SJSA1 (cell line): ENCODE results near the gene NF1. TPM values are rescaled to one million over a fixed set of nuclear protein-coding genes. Genes with fewer than 3 reads are reported as not detected.

Experiments
- DNase-seq, 2 experiments: peaks; one replicate each; pipeline ENCODE4 v3.0.0-alpha.2; 2015 to 2020; ENCODE audit warnings: low spot score in 2 of 2, low read depth in 1 of 2
- H3K27ac ChIP-seq: fragments of 250-450 bp; sonication (Bioruptor Pico); 2 replicates; pipeline ENCODE4 v1.5.1; 2020; ENCODE audit warnings: mild to moderate bottlenecking, moderate library complexity
- H3K27me3 ChIP-seq: fragments of 250-450 bp; sonication (Bioruptor Pico); replicated peaks from 2 replicates; pipeline ENCODE4 v1.5.1; 2020; ENCODE audit warnings: mild to moderate bottlenecking, moderate library complexity
- H3K36me3 ChIP-seq: fragments of 250-450 bp; sonication (Bioruptor Pico); 2 replicates; pipeline ENCODE4 v1.5.1; 2020; ENCODE audit warnings: mild to moderate bottlenecking
- H3K4me1 ChIP-seq: fragments of 250-450 bp; sonication (Bioruptor Pico); replicated peaks from 2 replicates; pipeline ENCODE4 v1.6.1; 2021; ENCODE audit warnings: mild to moderate bottlenecking
- H3K4me3 ChIP-seq: fragments of 250-450 bp; sonication (Bioruptor Pico); 2 replicates; pipeline ENCODE4 v1.5.1; 2020; ENCODE audit warnings: mild to moderate bottlenecking
- H3K9me3 ChIP-seq: fragments of 250-450 bp; sonication (Bioruptor Pico); replicated peaks from 2 replicates; pipeline ENCODE4 v1.5.1; 2020; ENCODE audit warnings: mild to moderate bottlenecking
- total RNA-seq: library from RNA; depleted of rRNA; stranded (reverse); fragments of >200 nt; shearing (Covaris generic); gene quantifications from 2 replicates; pipeline ENCODE4 v1.2.3, GENCODE V29; 2014

NF1 gene
- total RNA-seq, 1 experiment from 2014 or later: 30.3 TPM

GRCh38 chr17:31412511-31412910, 317.7 kb downstream of the NF1 start:
- H3K4me1 ChIP-seq: peaks cover 31% of the 10 kb centered on the region
- no peak overlapping the region for H3K27ac ChIP-seq
- H3K9me3 ChIP-seq: no peaks in the 10 kb centered on the region; the same call in 1 of the 2 replicates
- no peak for DNase-seq
- H3K27me3 ChIP-seq: no peaks in the 10 kb centered on the region
- H3K4me3 ChIP-seq: no peak overlapping the region
- H3K36me3 ChIP-seq: no peaks in the 10 kb centered on the region

GRCh38 chr17:31413081-31413799, 318.5 kb downstream of the NF1 start:
- H3K4me1 ChIP-seq: peaks cover 31% of the 10 kb centered on the region
- no peak for DNase-seq
- no peaks in the 10 kb centered on the region; the same call in 1 of the 2 replicates for H3K9me3 ChIP-seq
- H3K27ac ChIP-seq: peak overlapping the region; percentile 56
- no peak overlapping the region for H3K4me3 ChIP-seq
- no peaks in the 10 kb centered on the region for H3K36me3 ChIP-seq
- no peaks in the 10 kb centered on the region for H3K27me3 ChIP-seq

- H3K27me3 ChIP-seq: no peaks in the 10 kb centered on the region
- H3K4me3 ChIP-seq: no peak overlapping the region
- H3K9me3 ChIP-seq: no peaks in the 10 kb centered on the region; the same call in 1 of the 2 replicates
- H3K4me1 ChIP-seq: peaks cover 31% of the 10 kb centered on the region
- H3K27ac ChIP-seq: peak overlapping the region; percentile 56
- no peaks in the 10 kb centered on the region for H3K36me3 ChIP-seq
- peak; percentile 94 to 95 for DNase-seq
These were observed 319.2 kb downstream of the NF1 start for GRCh38 chr17:31413874-31414549.

GRCh38 chr17:31414550-31414918, 319.8 kb downstream of the NF1 start:
- Histone ChIP-seq H3K4me1 (peaks cover 31% of the 10 kb centered on the region), H3K27ac (peak overlapping the region; percentile 1; the same call in 1 of the 2 replicates), H3K9me3 (no peaks in the 10 kb centered on the region; the same call in 1 of the 2 replicates), H3K4me3 (no peak overlapping the region), H3K36me3 (no peaks in the 10 kb centered on the region), H3K27me3 (no peaks in the 10 kb centered on the region)
- no peak for DNase-seq

GRCh38 chr17:31415004-31415454, 320.3 kb downstream of the NF1 start:
- peaks cover 31% of the 10 kb centered on the region for H3K4me1 ChIP-seq
- no peak overlapping the region for H3K4me3 ChIP-seq
- H3K36me3 ChIP-seq: no peaks in the 10 kb centered on the region
- no peaks in the 10 kb centered on the region; the same call in 1 of the 2 replicates for H3K9me3 ChIP-seq
- H3K27ac ChIP-seq: peak overlapping the region; percentile 1; the same call in 1 of the 2 replicates
- DNase-seq: no peak
- H3K27me3 ChIP-seq: no peaks in the 10 kb centered on the region

GRCh38 chr17:31415640-31416502, 321.1 kb downstream of the NF1 start:
- no peak overlapping the region for H3K27ac ChIP-seq
- H3K4me1 ChIP-seq: peaks cover 31% of the 10 kb centered on the region
- DNase-seq: no peak

GRCh38 chr17:31416503-31416923, 321.7 kb downstream of the NF1 start:
- H3K36me3 ChIP-seq: no peaks in the 10 kb centered on the region
- DNase-seq: no peak
- H3K4me1 ChIP-seq: peaks cover 31% of the 10 kb centered on the region
- no peak overlapping the region for H3K4me3 ChIP-seq
- H3K27ac ChIP-seq: no peak overlapping the region
- no peaks in the 10 kb centered on the region for H3K27me3 ChIP-seq
- H3K9me3 ChIP-seq: no peaks in the 10 kb centered on the region; the same call in 1 of the 2 replicates

More at GRCh38 chr17:31415640-31416502, 321.1 kb downstream of the NF1 start:
- Histone ChIP-seq H3K9me3 (no peaks in the 10 kb centered on the region; the same call in 1 of the 2 replicates), H3K4me3 (no peak overlapping the region), H3K36me3 (no peaks in the 10 kb centered on the region), H3K27me3 (no peaks in the 10 kb centered on the region)

- Histone ChIP-seq H3K4me3 (no peak overlapping the region), H3K9me3 (no peaks in the 10 kb centered on the region), H3K36me3 (no peaks in the 10 kb centered on the region), H3K27me3 (no peaks in the 10 kb centered on the region), H3K4me1 (peaks cover 28% of the 10 kb centered on the region), H3K27ac (no peak overlapping the region)
- no peak for DNase-seq
These were observed 322.4 kb downstream of the NF1 start for GRCh38 chr17:31417051-31417792.

- H3K36me3 ChIP-seq: no peaks in the 10 kb centered on the region
- no peak for DNase-seq
- H3K4me3 ChIP-seq: no peak overlapping the region
- H3K9me3 ChIP-seq: no peaks in the 10 kb centered on the region
- peaks cover 12% of the 10 kb centered on the region for H3K4me1 ChIP-seq
- H3K27ac ChIP-seq: no peak overlapping the region
- no peaks in the 10 kb centered on the region for H3K27me3 ChIP-seq
These were observed 324.1 kb downstream of the NF1 start for GRCh38 chr17:31418773-31419350.

- Histone ChIP-seq H3K4me3 (no peak overlapping the region), H3K4me1 (no peaks in the 10 kb centered on the region), H3K36me3 (no peaks in the 10 kb centered on the region), H3K9me3 (no peaks in the 10 kb centered on the region), H3K27ac (no peak overlapping the region), H3K27me3 (no peaks in the 10 kb centered on the region)
- no peak for DNase-seq
These were observed 327.7 kb downstream of the NF1 start for GRCh38 chr17:31422443-31422842.

GRCh38 chr17:31424944-31425281, 330.1 kb downstream of the NF1 start:
- Histone ChIP-seq H3K27ac (no peak overlapping the region), H3K9me3 (no peaks in the 10 kb centered on the region), H3K4me1 (no peaks in the 10 kb centered on the region), H3K4me3 (no peak overlapping the region), H3K27me3 (no peaks in the 10 kb centered on the region), H3K36me3 (no peaks in the 10 kb centered on the region)
- no peak for DNase-seq

- DNase-seq: no peak
- H3K27ac ChIP-seq: no peak overlapping the region
These were observed 330.7 kb downstream of the NF1 start for GRCh38 chr17:31425282-31426040.

More at GRCh38 chr17:31425282-31426040, 330.7 kb downstream of the NF1 start:
- no peaks in the 10 kb centered on the region for H3K27me3 ChIP-seq
- H3K4me3 ChIP-seq: no peak overlapping the region
- H3K4me1 ChIP-seq: no peaks in the 10 kb centered on the region
- H3K9me3 ChIP-seq: no peaks in the 10 kb centered on the region
- H3K36me3 ChIP-seq: no peaks in the 10 kb centered on the region
